HG03558 (cell line): ENCODE measurements around the gene P2RX1.
A peak's percentile ranks its signal among the peaks of the same experiment; 100 is the strongest.

Experiments used
- ATAC-seq: cut with Tn5 transposase; IDR thresholded peaks from one replicate; pipeline ENCODE4 v1.9.1; 2021; ENCODE audit warnings: moderate number of reproducible peaks; ENCODE audit not compliant: unreplicated experiment; ENCODE audit errors: extremely low read depth

P2RX1 gene

GRCh38 chr17:3910420-3911270 lies 5.6 kb downstream of the P2RX1 start:
- no peak for ATAC-seq

GRCh38 chr17:3909257-3909656 lies 7.0 kb downstream of the P2RX1 start:
- no peak for ATAC-seq

GRCh38 chr17:3907483-3908216 lies 8.6 kb downstream of the P2RX1 start:
- no peak for ATAC-seq

GRCh38 chr17:3906881-3907280 lies 9.4 kb downstream of the P2RX1 start:
- ATAC-seq = no peak

- no peak for ATAC-seq
Measured at GRCh38 chr17:3905017-3905520, 11.2 kb downstream of the P2RX1 start.

- no peak for ATAC-seq
Measured at GRCh38 chr17:3904501-3904900, 11.8 kb downstream of the P2RX1 start.

GRCh38 chr17:3903881-3904290 lies 12.4 kb downstream of the P2RX1 start:
- no peak for ATAC-seq

- ATAC-seq = no peak
Measured at GRCh38 chr17:3903051-3903825, 13.0 kb downstream of the P2RX1 start.

GRCh38 chr17:3900646-3901045 lies 15.6 kb downstream of the P2RX1 start:
- ATAC-seq = no peak

GRCh38 chr17:3897731-3898130 lies 18.5 kb downstream of the P2RX1 start:
- no peak for ATAC-seq

- no peak for ATAC-seq
Measured at GRCh38 chr17:3896968-3897235, 19.4 kb downstream of the P2RX1 start.

- ATAC-seq = no peak
Measured at GRCh38 chr17:3896108-3896967, 19.9 kb downstream of the P2RX1 start.

GRCh38 chr17:3895354-3895753 lies 20.9 kb downstream of the P2RX1 start:
- no peak for ATAC-seq

GRCh38 chr17:3894911-3895343 lies 21.3 kb downstream of the P2RX1 start:
- no peak for ATAC-seq

GRCh38 chr17:3894188-3894587 lies 22.1 kb downstream of the P2RX1 start:
- ATAC-seq = no peak

- ATAC-seq = no peak
Measured at GRCh38 chr17:3893720-3894116, 22.5 kb downstream of the P2RX1 start.

GRCh38 chr17:3893003-3893719 lies 23.1 kb downstream of the P2RX1 start, which contains the start of gene CAMKK1:
TSS of gene CAMKK1 (minus strand) at chr17:3893053. CDS start at chr17:3885687, 7,366 bp downstream.
- ATAC-seq = peak; percentile 57

GRCh38 chr17:3892095-3892998 lies 23.9 kb downstream of the P2RX1 start:
- ATAC-seq = no peak
